HepG2 (cell line): ENCODE results near the gene ZNF19. TPM values are rescaled to one million over a fixed set of nuclear protein-coding genes. Genes with fewer than 3 reads are reported as not detected.

Experiments used
- ATAC-seq: fragments of 200-7000 bp; cut with Tn5 transposase; 3 replicates; pipeline ENCODE4 v1.9.1; 2020; ENCODE audit warnings: mild to moderate bottlenecking, moderate library complexity
- BruUV-seq: library from RNA; stranded (reverse); fragments of 400-500 nt; replicated peaks from 2 replicates; lab custom pipeline; 2021; lab: Mats Ljungman, UMichigan
- CTCF ChIA-PET: fragments of 300-600 bp; formaldehyde crosslinking; extraction: SDS; loops from one replicate; lab custom pipeline; 2021; ENCODE audit warnings: low total read pairs, inconsistent platforms, low intra/inter-chr PET ratio; lab: Yijun Ruan, JAX
- POLR2A ChIA-PET: fragments of 350-600 bp; sonication (Branson Sonifier 250); formaldehyde crosslinking; loops from one replicate; lab custom pipeline; 2020; ENCODE audit warnings: antibody characterized with exemption, inconsistent platforms; lab: Yijun Ruan, JAX
- DNase-seq: peaks from one replicate; pipeline ENCODE4 v3.0.0-alpha.2; 2015; ENCODE audit warnings: low spot score
- FAIRE-seq: peaks from 3 replicates; lab custom pipeline; 2011; peaks lifted over from hg19 to GRCh38; lab: Jason Lieb, UNC
- H2AFZ ChIP-seq: one replicate; pipeline ENCODE4 v1.6.1; 2011; ENCODE audit warnings: low read length, inconsistent platforms
- H3K27ac ChIP-seq: fragments of 300-600 bp; 3 replicates; pipeline ENCODE4 v1.8.0; 2011; ENCODE audit warnings: mixed run types, mild to moderate bottlenecking, mixed read lengths, low read length, inconsistent platforms; ENCODE audit not compliant: insufficient read depth; ENCODE audit errors: extremely low read length
- H3K27me3 ChIP-seq, 2 experiments: fragments of 200-600 bp in 1 of 2; 2 replicates in 1 of 2; 3 replicates in 1 of 2; pipeline versions ENCODE4 v1.6.0 to v1.8.0; 2011; ENCODE audit warnings: low read length in 2 of 2, mild to moderate bottlenecking in 2 of 2, moderate library complexity in 2 of 2, inconsistent platforms in 1 of 2; ENCODE audit not compliant: insufficient read depth in 2 of 2, control insufficient read depth in 1 of 2
- H3K36me3 ChIP-seq, 2 experiments: fragments of 200-600 bp in 1 of 2; replicated peaks in 1 of 2; 2 replicates in 1 of 2; 3 replicates in 1 of 2; pipeline versions ENCODE4 v1.5.1 to v1.8.0; 2011; ENCODE audit warnings: low read length in 2 of 2, inconsistent platforms in 1 of 2; ENCODE audit not compliant: insufficient read depth in 2 of 2, control insufficient read depth in 1 of 2
- H3K4me1 ChIP-seq: 2 replicates; pipeline ENCODE4 v1.5.1; 2012; ENCODE audit warnings: low read length, inconsistent platforms; ENCODE audit not compliant: insufficient read depth
- H3K4me2 ChIP-seq: 2 replicates; pipeline ENCODE4 v1.6.0; 2011; ENCODE audit warnings: low read depth, low read length, inconsistent platforms
- H3K4me3 ChIP-seq, 3 experiments: fragments of 200-600 bp in 1 of 3; sonication (generic), shearing (Covaris generic) in 1 of 3; replicated peaks in 1 of 3; 2 replicates each; pipeline ENCODE4 v1.5.1; 2011 to 2016; ENCODE audit warnings: low read length in 3 of 3, inconsistent platforms in 2 of 3, low read depth in 2 of 3, mild to moderate bottlenecking in 2 of 3, control low read depth in 1 of 3, mixed read lengths in 1 of 3; ENCODE audit not compliant: insufficient read depth in 1 of 3
- H3K79me2 ChIP-seq: one replicate; pipeline ENCODE4 v1.6.1; 2011; ENCODE audit warnings: low read length, inconsistent platforms; ENCODE audit not compliant: insufficient read depth
- H3K9ac ChIP-seq: 2 replicates; pipeline ENCODE4 v1.6.0; 2011; ENCODE audit warnings: mild to moderate bottlenecking, low read depth, low read length, inconsistent platforms; ENCODE audit not compliant: insufficient read depth
- H3K9me3 ChIP-seq: 2 replicates; pipeline ENCODE4 v1.5.1; 2012; ENCODE audit warnings: mild to moderate bottlenecking, low read length
- H4K20me1 ChIP-seq: 2 replicates; pipeline ENCODE4 v1.6.0; 2011; ENCODE audit warnings: inconsistent platforms, mild to moderate bottlenecking, low read length, moderate library complexity; ENCODE audit not compliant: insufficient read depth
- CENPX ChIP-seq: sonication (generic); formaldehyde crosslinking; IDR thresholded peaks from 2 replicates; pipeline ENCODE4 v1.9.0; 2021; ENCODE audit warnings: mild to moderate bottlenecking, missing genetic modification reagents, moderate library complexity
- ELF4 ChIP-seq: sonication (generic); formaldehyde crosslinking; IDR thresholded peaks from 2 replicates; pipeline ENCODE4 v1.5.0; 2020; ENCODE audit warnings: missing genetic modification reagents, mild to moderate bottlenecking, moderate library complexity, borderline replicate concordance
- GATAD2A ChIP-seq: IDR thresholded peaks from 2 replicates; pipeline ENCODE4 v1.6.1; 2016
- JUN ChIP-seq: sonication (generic); formaldehyde crosslinking; IDR thresholded peaks from 2 replicates; pipeline ENCODE4 v1.4.0; 2020; ENCODE audit warnings: mild to moderate bottlenecking, missing genetic modification reagents
- KAT2B ChIP-seq: fragments of 150-350 bp; IDR thresholded peaks from 2 replicates; pipeline ENCODE4 v1.6.1; 2014; ENCODE audit warnings: low read depth, low read length, borderline replicate concordance
- NFYC ChIP-seq: IDR thresholded peaks from 2 replicates; pipeline ENCODE4 v1.6.1; 2016; ENCODE audit warnings: missing genetic modification reagents, missing compliant biosample characterization
- PHF5A ChIP-seq: IDR thresholded peaks from one replicate; pipeline ENCODE4 v1.6.1; 2018; ENCODE audit warnings: low read depth, missing genetic modification reagents; ENCODE audit not compliant: unreplicated experiment
- SRSF4 ChIP-seq: fragments of 200-400 bp; formaldehyde crosslinking; IDR thresholded peaks from one replicate; pipeline ENCODE4 v1.6.1; 2018; ENCODE audit warnings: mild to moderate bottlenecking, low read depth, low read length, moderate library complexity; ENCODE audit not compliant: poor library complexity, severe bottlenecking
- SUZ12 ChIP-seq: fragments of 150-350 bp; IDR thresholded peaks from 2 replicates; pipeline ENCODE4 v1.6.1; 2014; ENCODE audit warnings: low read depth, low read length
- TBX3 ChIP-seq: fragments of 450-650 bp; IDR thresholded peaks from 2 replicates; pipeline ENCODE4 v1.6.1; 2017; ENCODE audit warnings: antibody characterized with exemption, mild to moderate bottlenecking, inconsistent platforms, borderline replicate concordance
- ZHX1 ChIP-seq: sonication (generic); formaldehyde crosslinking; IDR thresholded peaks from 2 replicates; pipeline ENCODE4 v1.8.1; 2022; ENCODE audit warnings: low read depth, mild to moderate bottlenecking, missing genetic modification reagents
- ZNF546 ChIP-seq: sonication (generic); formaldehyde crosslinking; conservative IDR thresholded peaks from 2 replicates; pipeline ENCODE4 v1.8.1; 2023; ENCODE audit warnings: mild to moderate bottlenecking, missing genetic modification reagents
- ZNF572 ChIP-seq: sonication (generic); formaldehyde crosslinking; IDR thresholded peaks from 2 replicates; pipeline ENCODE4 v1.5.1; 2020; ENCODE audit warnings: mild to moderate bottlenecking, missing genetic modification reagents
- in situ Hi-C: cut with HindIII; loops from 2 replicates; pipeline ENCODE4 v1.10.0; 2017; ENCODE audit warnings: low pct_unique_long_range_greater_than_20kb; ENCODE audit not compliant: extremely low pct_ligation_motif_present
- intact Hi-C: fragments of 100-400 bp; cut with micrococcal nuclease; formaldehyde crosslinking; loops from one replicate; pipeline ENCODE4 v1.10.0; 2022; ENCODE audit not compliant: unreplicated experiment
- polyA plus RNA-seq, 8 experiments: library from polyadenylated mRNA; depleted of rRNA in 3 of 8; stranded (reverse) in 7 of 8; unstranded in 1 of 8; fragments of >200 nt; fragmentation: Illumina TruSeq in 4 of 8; extraction: Trizol in 4 of 8; gene quantifications; 2 replicates each; pipeline versions ENCODE4 v1.2.1 to v1.2.3, GENCODE V29; 2011 to 2016; ENCODE audit warnings: low read depth in 4 of 8, missing spikeins in 1 of 8, mixed read lengths in 1 of 8; ENCODE audit not compliant: insufficient read depth in 1 of 8
- total RNA-seq, 5 experiments: library from RNA; depleted of rRNA; stranded (reverse); fragments of >200 nt; fragmentation: Illumina TruSeq; extraction: Trizol; gene quantifications; 2 replicates each; pipeline ENCODE4 v1.2.3, GENCODE V29; 2016; ENCODE audit warnings: low read depth in 1 of 5

ZNF19 gene
- total and polyA plus RNA-seq, 2 of the 13 experiments (the other 11 are each of a cell fraction or from before 2014, with no cell fraction given): 3.2 to 5.8 TPM

- TF ChIP-seq SRSF4 (no peak), TBX3 (no peak), SUZ12 (no peak), ZNF572 (CRISPR knock-in tag) (no peak)
- TF ChIP-seq, all 625 proteins: peak for 0
Observed at GRCh38 chr16:71456801-71457200, 32.3 kb downstream of the ZNF19 start (continued).

GRCh38 chr16:71453036-71453435 lies 36.1 kb downstream of the ZNF19 start:
- Histone ChIP-seq H3K36me3 (peaks cover 24 to 56% of the 10 kb centered on the region in 2 experiments), H3K79me2 (no peaks in the 10 kb centered on the region), H2AFZ (no peak overlapping the region), H3K27me3 (no peaks in the 10 kb centered on the region), H4K20me1 (no peaks in the 10 kb centered on the region), H3K9me3 (no peaks in the 10 kb centered on the region), H3K4me3 (no peak overlapping the region)
- DNase-seq: no peak
- POLR2A ChIA-PET: no interaction called here
- FAIRE-seq: no peak
- in situ Hi-C loops (no loop called here), intact Hi-C loops (no loop called here)
- no peak for TF ChIP-seq KAT2B
- no peak for TF ChIP-seq ELF4
- TF ChIP-seq ZNF546 (CRISPR knock-in tag): no peak
- no peak for TF ChIP-seq JUN (CRISPR knock-in tag)
- no peak for TF ChIP-seq ZHX1 (CRISPR knock-in tag)
- TF ChIP-seq GATAD2A (CRISPR knock-in tag): no peak
- TF ChIP-seq CENPX: no peak
- TF ChIP-seq PHF5A: no peak
- TF ChIP-seq NFYC (CRISPR knock-in tag): no peak
- TF ChIP-seq, all 625 proteins: peak for 0
- peaks cover 6% of the 10 kb centered on the region; the same call in 1 of the 2 replicates for H3K4me1 ChIP-seq
- CTCF ChIA-PET: no interaction called here
- BruUV-seq: no TSS peak
- no peak for ATAC-seq
- no peak overlapping the region for H3K4me2 ChIP-seq
- H3K9ac ChIP-seq: no peak overlapping the region
- H3K27ac ChIP-seq: no peak overlapping the region
